Measurements from ENCODE around the gene SEMA6A. TPM values are rescaled to one million over a fixed set of nuclear protein-coding genes. Genes with fewer than 3 reads are reported as not detected.
A peak's percentile ranks its signal among the peaks of the same experiment; 100 is the strongest.

SEMA6A gene, protein sequence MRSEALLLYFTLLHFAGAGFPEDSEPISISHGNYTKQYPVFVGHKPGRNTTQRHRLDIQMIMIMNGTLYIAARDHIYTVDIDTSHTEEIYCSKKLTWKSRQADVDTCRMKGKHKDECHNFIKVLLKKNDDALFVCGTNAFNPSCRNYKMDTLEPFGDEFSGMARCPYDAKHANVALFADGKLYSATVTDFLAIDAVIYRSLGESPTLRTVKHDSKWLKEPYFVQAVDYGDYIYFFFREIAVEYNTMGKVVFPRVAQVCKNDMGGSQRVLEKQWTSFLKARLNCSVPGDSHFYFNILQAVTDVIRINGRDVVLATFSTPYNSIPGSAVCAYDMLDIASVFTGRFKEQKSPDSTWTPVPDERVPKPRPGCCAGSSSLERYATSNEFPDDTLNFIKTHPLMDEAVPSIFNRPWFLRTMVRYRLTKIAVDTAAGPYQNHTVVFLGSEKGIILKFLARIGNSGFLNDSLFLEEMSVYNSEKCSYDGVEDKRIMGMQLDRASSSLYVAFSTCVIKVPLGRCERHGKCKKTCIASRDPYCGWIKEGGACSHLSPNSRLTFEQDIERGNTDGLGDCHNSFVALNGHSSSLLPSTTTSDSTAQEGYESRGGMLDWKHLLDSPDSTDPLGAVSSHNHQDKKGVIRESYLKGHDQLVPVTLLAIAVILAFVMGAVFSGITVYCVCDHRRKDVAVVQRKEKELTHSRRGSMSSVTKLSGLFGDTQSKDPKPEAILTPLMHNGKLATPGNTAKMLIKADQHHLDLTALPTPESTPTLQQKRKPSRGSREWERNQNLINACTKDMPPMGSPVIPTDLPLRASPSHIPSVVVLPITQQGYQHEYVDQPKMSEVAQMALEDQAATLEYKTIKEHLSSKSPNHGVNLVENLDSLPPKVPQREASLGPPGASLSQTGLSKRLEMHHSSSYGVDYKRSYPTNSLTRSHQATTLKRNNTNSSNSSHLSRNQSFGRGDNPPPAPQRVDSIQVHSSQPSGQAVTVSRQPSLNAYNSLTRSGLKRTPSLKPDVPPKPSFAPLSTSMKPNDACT
- total RNA-seq = 10 to 100 TPM; 33.9 to 40.3 (median 35.6) TPM

DNA sequence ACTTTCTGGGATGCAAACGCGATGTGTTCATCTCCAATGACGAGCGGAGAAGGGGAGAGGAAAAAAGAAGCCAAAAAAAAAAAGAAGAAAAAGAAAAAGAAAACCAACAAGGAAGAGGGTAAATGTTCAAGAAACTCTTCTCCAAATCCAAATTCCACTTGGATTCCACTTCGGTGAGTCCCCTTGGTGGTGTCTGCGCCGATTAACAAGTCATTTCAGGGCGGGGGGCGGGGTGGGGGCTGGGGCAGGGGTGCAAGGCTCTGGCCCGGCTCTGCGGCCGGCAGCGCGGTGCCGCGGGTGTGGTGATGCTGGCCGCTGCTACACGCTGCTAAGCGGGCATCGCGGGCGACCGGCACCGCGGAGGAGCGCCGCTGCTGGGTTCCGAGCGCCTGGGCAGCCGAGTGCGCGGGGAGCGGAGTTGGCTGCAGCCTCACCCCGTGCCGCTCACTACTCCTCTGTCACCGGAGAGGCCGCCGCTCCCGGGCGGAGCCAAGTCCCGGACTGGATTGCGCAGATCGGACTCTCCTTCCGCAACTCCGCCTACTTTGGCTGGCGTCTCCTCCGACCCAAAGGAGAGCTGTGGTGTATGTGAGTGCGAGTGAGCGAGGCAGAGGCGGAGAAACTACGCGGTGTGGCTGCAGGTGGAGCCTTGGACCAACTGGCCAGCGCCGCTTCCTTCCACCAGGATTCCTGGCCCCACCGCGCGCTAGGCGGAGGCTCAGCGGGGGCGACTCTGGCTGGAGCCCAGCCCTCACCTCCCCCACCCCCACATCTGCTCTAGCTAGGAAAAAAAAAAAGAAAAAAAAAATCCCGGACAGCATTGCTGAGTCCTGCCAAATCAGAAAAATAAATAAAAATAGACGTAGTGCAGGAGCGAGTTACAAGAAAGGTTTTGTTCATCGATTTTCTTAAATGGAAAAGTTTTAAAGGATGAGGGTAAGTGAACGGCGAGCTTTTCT lies at the start of gene SEMA6A:
TSS of gene SEMA6A (minus strand) at position 457 of the 959 bp plus-strand sequence. CDS start 69,879 bp downstream, outside the sequence.
- peak within 1 kb of the TSS; percentile 68 to 83 (median 73) for H3K4me3 ChIP-seq
- TF ChIP-seq POLR2AphosphoS5 (IDR thresholded peaks at IDR 0.05) (peak; percentile 52 to 72 (median 68)), POLR2A (IDR thresholded peaks at IDR 0.05) (no peak)
- TF ChIP-seq, protein P1, sequence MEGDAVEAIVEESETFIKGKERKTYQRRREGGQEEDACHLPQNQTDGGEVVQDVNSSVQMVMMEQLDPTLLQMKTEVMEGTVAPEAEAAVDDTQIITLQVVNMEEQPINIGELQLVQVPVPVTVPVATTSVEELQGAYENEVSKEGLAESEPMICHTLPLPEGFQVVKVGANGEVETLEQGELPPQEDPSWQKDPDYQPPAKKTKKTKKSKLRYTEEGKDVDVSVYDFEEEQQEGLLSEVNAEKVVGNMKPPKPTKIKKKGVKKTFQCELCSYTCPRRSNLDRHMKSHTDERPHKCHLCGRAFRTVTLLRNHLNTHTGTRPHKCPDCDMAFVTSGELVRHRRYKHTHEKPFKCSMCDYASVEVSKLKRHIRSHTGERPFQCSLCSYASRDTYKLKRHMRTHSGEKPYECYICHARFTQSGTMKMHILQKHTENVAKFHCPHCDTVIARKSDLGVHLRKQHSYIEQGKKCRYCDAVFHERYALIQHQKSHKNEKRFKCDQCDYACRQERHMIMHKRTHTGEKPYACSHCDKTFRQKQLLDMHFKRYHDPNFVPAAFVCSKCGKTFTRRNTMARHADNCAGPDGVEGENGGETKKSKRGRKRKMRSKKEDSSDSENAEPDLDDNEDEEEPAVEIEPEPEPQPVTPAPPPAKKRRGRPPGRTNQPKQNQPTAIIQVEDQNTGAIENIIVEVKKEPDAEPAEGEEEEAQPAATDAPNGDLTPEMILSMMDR (IDR thresholded peaks at IDR 0.05) = peak in 1 of 3 donors; percentile 26
- peak within 1 kb of the TSS; percentile 80 to 86 for H3K27ac ChIP-seq
- no peaks in the 10 kb centered on the region for H3K36me3 ChIP-seq
- DNase-seq (ENCODE audit: low spot score in 2 of 2) = peak; percentile 85 to 87
- intact Hi-C loops (cut with DNase I; ENCODE audit: low total_unique reads) = no loop called here
- no peaks in the 10 kb centered on the region for H3K4me1 ChIP-seq
- H3K27me3 ChIP-seq = no peaks in the 10 kb centered on the region
- no peaks in the 10 kb centered on the region for H3K9me3 ChIP-seq

DNA sequence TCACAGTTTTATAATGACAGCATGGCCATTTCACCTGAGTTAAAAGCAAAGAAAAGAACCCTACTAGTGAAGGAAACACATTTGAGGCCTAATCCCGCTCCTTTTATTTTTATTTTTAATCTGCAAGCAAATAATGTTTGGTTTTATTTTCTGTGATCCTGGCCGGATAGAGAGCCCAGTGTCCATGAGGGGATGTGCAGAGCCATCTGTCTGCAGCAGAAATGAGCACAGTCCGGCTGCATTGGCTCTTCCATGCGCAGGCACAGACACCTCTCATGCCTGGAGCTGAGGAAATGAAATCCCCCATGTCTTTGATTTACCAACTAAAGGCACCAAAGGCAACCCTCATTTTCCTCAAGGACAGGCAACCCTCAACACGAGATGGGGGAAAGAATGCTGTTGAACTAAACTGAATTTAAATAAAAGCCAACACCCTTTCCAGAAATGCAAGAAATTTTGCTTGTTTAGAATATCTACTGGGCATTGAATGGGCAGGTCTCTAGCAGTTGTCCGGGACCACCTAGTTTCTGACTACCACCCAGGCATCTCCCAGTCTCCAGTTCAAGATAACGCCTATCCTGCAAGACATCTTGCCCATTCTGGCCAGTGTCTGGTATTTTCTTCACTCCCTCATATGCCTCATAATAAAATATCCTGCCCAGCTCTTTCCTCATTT lies 47.9 kb upstream of the SEMA6A start:
- no peaks in the 10 kb centered on the region for H3K4me1 ChIP-seq
- TF ChIP-seq, protein P1 (IDR thresholded peaks at IDR 0.05) = no peak
- H3K4me3 ChIP-seq = no peak overlapping the region
- H3K27me3 ChIP-seq = no peaks in the 10 kb centered on the region
- no peak overlapping the region for H3K27ac ChIP-seq
- no peaks in the 10 kb centered on the region for H3K9me3 ChIP-seq
- no peaks in the 10 kb centered on the region for H3K36me3 ChIP-seq
- DNase-seq (ENCODE audit: low spot score in 2 of 2) = no peak
- intact Hi-C loops (cut with DNase I; ENCODE audit: low total_unique reads) = no loop called here

DNA sequence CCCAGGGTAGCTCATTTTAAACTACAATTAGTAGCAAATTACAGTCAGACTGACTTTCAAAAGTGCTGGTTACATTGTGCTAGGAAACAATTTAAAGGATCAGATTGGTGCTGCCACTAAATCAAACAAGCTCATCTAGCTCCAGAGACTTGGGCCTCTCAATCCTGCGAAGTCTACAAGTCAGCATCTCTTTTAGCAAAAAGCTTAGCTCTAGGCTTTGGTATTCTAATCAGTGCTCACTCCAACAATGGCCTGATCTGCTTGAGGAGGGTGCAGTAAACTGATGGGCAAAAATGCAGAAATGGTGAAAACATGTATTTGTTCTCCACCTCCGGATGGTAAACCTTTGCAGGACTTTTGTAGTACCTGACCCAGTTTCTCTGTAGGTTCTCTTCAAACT lies 47.0 kb upstream of the SEMA6A start:
- H3K9me3 ChIP-seq = no peaks in the 10 kb centered on the region
- DNase-seq (ENCODE audit: low spot score in 2 of 2) = no peak
- intact Hi-C loops (cut with DNase I; ENCODE audit: low total_unique reads) = no loop called here
- H3K4me1 ChIP-seq = no peaks in the 10 kb centered on the region
- H3K4me3 ChIP-seq = no peak overlapping the region
- H3K27ac ChIP-seq = no peak overlapping the region
- H3K27me3 ChIP-seq = no peaks in the 10 kb centered on the region
- TF ChIP-seq POLR2A (IDR thresholded peaks at IDR 0.05) (no peak), POLR2AphosphoS5 (IDR thresholded peaks at IDR 0.05) (no peak)
- TF ChIP-seq, protein P1 (IDR thresholded peaks at IDR 0.05) = no peak
- no peaks in the 10 kb centered on the region for H3K36me3 ChIP-seq

DNA sequence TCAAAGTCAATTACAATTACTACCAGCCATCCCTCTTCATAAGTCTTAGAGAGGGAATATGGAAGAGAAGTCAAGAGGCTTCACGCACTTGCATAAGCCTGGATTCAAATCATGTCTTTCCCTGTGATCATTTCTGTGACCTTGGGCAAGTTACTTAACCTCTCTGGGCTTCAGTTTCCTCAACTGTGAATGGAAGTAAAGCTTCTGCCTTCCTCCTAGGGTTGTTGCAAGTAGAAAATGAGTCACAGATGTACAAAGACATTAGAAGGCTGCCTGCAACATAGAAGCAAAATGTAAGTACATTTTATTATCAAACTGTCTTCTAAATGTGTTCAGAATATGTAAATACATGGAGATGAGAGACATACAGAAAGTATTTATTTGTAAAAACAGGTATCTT lies 42.3 kb upstream of the SEMA6A start:
- Histone ChIP-seq H3K27ac (no peak overlapping the region), H3K4me1 (no peaks in the 10 kb centered on the region), H3K27me3 (no peaks in the 10 kb centered on the region), H3K36me3 (no peaks in the 10 kb centered on the region), H3K4me3 (no peak overlapping the region), H3K9me3 (no peaks in the 10 kb centered on the region)
- intact Hi-C loops (cut with DNase I; ENCODE audit: low total_unique reads) = no loop called here
- TF ChIP-seq, protein P1 (IDR thresholded peaks at IDR 0.05) = no peak
- TF ChIP-seq POLR2A (IDR thresholded peaks at IDR 0.05) (no peak), POLR2AphosphoS5 (IDR thresholded peaks at IDR 0.05) (no peak)
- DNase-seq (ENCODE audit: low spot score in 2 of 2) = no peak

Data from breast epithelium (tissue), 4 donors.